HUES64 (cell line): ENCODE results near the gene CPLANE2.
A peak's percentile ranks its signal among the peaks of the same experiment; 100 is the strongest.

ENCODE experiments used
- H3K27ac ChIP-seq: 2 replicates; pipeline ENCODE4 v1.7.0; 2013; ENCODE audit warnings: low read depth, low read length, inconsistent platforms
- H3K27me3 ChIP-seq: 2 replicates; pipeline ENCODE4 v1.6.1; 2013; ENCODE audit warnings: mild to moderate bottlenecking, low read length; ENCODE audit not compliant: insufficient read depth
- H3K36me3 ChIP-seq: 2 replicates; pipeline ENCODE4 v1.6.1; 2013; ENCODE audit warnings: mild to moderate bottlenecking, low read length; ENCODE audit not compliant: insufficient read depth
- H3K4me1 ChIP-seq: 2 replicates; pipeline ENCODE4 v1.6.1; 2013; ENCODE audit warnings: mild to moderate bottlenecking, low read length, moderate library complexity; ENCODE audit not compliant: insufficient read depth
- H3K4me3 ChIP-seq: 2 replicates; pipeline ENCODE4 v1.5.1; 2013; ENCODE audit warnings: mild to moderate bottlenecking, low read length, moderate library complexity
- H3K9ac ChIP-seq: 2 replicates; pipeline ENCODE4 v1.6.1; 2013; ENCODE audit warnings: mild to moderate bottlenecking, low read depth, low read length
- H3K9me3 ChIP-seq: 2 replicates; pipeline ENCODE4 v1.6.1; 2013; ENCODE audit warnings: low read depth, low read length; ENCODE audit not compliant: insufficient read depth
- WGBS: fragments of 150-250, 120-280 bp; methylation state at CpG from one replicate; pipeline ENCODE4 v1.1.7; 2013; ENCODE audit warnings: missing lambda C conversion rate; 5-methylcytosine and 5-hydroxymethylcytosine counted together

Gene CPLANE2

GRCh38 chr1:16183765-16184556 lies 53.0 kb downstream of the CPLANE2 start:
- H3K27me3 ChIP-seq, result no peaks in the 10 kb centered on the region
- H3K4me1 ChIP-seq, result peaks cover 11% of the 10 kb centered on the region
- no peaks in the 10 kb centered on the region for H3K9me3 ChIP-seq
- no peak overlapping the region for H3K4me3 ChIP-seq
- 90% methylated on average over 19 of the region's 19 CpGs for WGBS
- H3K9ac ChIP-seq, result no peak overlapping the region
- no peaks in the 10 kb centered on the region for H3K36me3 ChIP-seq
- H3K27ac ChIP-seq, result no peak overlapping the region

GRCh38 chr1:16183179-16183578 lies 53.8 kb downstream of the CPLANE2 start:
- 93% methylated on average over 13 of the region's 13 CpGs for WGBS
- Histone ChIP-seq H3K4me1 (peaks cover 11% of the 10 kb centered on the region), H3K4me3 (no peak overlapping the region), H3K9ac (no peak overlapping the region), H3K27ac (no peak overlapping the region), H3K27me3 (no peaks in the 10 kb centered on the region), H3K9me3 (no peaks in the 10 kb centered on the region), H3K36me3 (no peaks in the 10 kb centered on the region)

DNA sequence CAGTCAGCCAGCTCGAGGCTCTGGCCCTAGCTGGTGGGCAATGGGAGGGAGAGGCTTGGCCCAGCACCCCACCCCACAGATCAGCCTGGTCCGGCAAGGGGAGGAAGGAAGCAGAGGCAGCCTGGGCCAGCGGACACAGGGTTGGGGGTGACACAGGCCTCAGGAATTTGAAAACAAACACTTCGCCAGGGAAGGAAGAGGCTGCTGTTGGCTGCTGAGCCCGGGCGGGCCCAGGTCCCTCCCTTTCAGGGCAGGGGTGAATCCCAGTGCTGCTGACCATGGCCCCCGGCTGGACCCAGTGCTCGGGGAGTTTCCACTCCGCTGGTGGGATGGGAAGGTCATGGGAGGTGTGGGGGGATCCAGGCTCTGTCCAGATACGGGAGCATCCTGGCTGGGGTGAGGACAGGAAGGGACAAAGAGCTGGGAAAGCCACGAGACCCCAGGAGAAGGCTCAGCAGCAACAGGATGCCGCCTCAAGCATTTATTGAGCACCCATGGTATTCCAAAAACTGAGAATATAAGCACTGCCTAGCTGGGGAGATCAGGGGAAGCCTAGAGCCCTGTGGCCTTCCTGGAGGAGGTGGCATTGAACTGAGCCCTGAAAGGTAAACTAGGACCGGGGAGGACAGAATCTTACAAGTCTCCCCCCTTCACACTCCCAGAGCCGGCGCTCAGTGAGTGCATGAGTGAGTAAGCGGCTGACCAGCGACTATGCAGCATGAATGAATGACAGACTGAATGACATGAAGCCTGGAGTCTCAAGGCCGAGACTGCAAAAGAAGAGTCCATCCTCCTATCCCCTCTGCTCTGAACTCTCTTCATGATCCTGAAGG lies 54.9 kb downstream of the CPLANE2 start:
- WGBS, result 58% methylated on average over 18 of the region's 18 CpGs
- Histone ChIP-seq H3K27ac (peak overlapping the region; percentile 79), H3K4me1 (peaks cover 11% of the 10 kb centered on the region), H3K9me3 (no peaks in the 10 kb centered on the region), H3K36me3 (no peaks in the 10 kb centered on the region), H3K4me3 (no peak overlapping the region), H3K9ac (peak overlapping the region; percentile 15), H3K27me3 (no peaks in the 10 kb centered on the region)
